ENCODE measurements around the gene SLC34A3.

GRCh38 chr9:137262909-137263285 is 32.2 kb downstream of the SLC34A3 start:
- no peak for TF ChIP-seq EZH2 (IDR thresholded peaks at IDR 0.05; ENCODE audit: borderline replicate concordance, low read length)
- TF ChIP-seq CTCF (IDR thresholded peaks at IDR 0.05; ENCODE audit: low read length): no peak
